ENCODE results near the gene MAGOH. TPM values are rescaled to one million over a fixed set of nuclear protein-coding genes. Genes with fewer than 3 reads are reported as not detected.

MAGOH gene
- 10 to 100 TPM; 11.6 to 18.6 (median 16.8) TPM for total RNA-seq

DNA sequence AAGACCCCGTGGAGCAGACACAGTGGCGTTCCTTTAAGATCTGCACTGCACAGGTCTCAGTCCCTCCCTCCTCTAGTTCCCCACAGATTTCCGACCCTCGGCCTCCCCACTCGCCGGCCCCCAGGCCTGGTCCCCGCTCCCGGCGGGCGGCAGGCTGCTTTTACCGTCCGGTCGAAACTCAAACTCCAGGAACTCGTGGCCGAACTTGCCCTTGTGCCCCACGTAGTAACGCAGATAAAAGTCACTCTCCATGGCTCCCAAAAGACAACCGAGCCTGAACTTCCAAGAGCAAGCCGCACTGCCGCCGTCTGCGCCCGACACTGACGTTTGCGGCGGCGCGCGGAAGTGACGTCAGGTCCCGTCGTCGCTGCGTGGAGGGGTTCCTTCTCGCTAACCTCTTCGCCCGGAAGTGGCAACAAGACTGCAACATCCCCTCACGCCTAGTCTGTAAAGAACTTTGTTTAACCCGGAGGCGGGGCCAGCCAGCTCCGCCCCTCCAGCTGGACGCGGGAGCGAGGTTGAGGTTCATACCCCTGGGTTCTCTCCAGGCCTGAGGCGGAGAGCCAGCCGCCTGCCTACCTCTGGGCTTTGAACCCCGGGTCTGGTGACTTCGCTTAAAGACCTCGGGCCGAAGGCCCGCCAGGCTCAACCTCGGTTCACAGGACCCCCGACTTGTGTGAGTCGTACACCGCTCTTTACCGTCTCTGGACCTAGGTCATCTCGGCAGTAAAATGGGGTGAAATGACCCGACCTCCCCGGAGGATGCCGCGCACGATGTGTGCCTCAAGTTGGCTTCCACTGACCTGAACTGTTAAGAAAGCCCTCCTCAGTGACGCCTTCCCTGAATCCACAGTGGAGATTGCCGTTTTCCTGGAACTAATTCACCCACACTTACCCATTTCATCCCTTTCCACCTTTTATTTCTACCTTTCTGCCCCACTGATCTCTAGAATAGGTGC is at the start of gene MAGOH:
TSS of gene MAGOH (minus strand) at position 322 of the 959 bp plus-strand sequence. CDS start at position 252, 70 bp downstream.
- WGBS, 2 donors: 4 to 6% methylated on average over 55 to 58 of the region's 64 CpGs
- Histone ChIP-seq H3K27me3 (no peaks in the 10 kb centered on the region), H3K4me3 (peak within 1 kb of the TSS; percentile 82 to 99 (median 90)), H3K36me3 (peaks cover 0 to 27% (median 12%) of the 10 kb centered on the region in 3 donors), H3K4me1 (peaks cover 0 to 34% (median 25%) of the 10 kb centered on the region in 4 donors), H3K9me3 (no peaks in the 10 kb centered on the region), H3K27ac (peak within 1 kb of the TSS; percentile 36 to 84 (median 82))
- DNase-seq (ENCODE audit: low spot score in 2 of 2): peak; percentile 74 to 89
- TF ChIP-seq POLR2A (IDR thresholded peaks at IDR 0.05) (peak in 1 of 2 donors; percentile 72), EP300 (IDR thresholded peaks at IDR 0.05) (peak; percentile 90 to 97)
- TF ChIP-seq, protein P1, sequence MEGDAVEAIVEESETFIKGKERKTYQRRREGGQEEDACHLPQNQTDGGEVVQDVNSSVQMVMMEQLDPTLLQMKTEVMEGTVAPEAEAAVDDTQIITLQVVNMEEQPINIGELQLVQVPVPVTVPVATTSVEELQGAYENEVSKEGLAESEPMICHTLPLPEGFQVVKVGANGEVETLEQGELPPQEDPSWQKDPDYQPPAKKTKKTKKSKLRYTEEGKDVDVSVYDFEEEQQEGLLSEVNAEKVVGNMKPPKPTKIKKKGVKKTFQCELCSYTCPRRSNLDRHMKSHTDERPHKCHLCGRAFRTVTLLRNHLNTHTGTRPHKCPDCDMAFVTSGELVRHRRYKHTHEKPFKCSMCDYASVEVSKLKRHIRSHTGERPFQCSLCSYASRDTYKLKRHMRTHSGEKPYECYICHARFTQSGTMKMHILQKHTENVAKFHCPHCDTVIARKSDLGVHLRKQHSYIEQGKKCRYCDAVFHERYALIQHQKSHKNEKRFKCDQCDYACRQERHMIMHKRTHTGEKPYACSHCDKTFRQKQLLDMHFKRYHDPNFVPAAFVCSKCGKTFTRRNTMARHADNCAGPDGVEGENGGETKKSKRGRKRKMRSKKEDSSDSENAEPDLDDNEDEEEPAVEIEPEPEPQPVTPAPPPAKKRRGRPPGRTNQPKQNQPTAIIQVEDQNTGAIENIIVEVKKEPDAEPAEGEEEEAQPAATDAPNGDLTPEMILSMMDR (IDR thresholded peaks at IDR 0.05): peak in 2 of 5 experiments; percentile 33 to 51

DNA sequence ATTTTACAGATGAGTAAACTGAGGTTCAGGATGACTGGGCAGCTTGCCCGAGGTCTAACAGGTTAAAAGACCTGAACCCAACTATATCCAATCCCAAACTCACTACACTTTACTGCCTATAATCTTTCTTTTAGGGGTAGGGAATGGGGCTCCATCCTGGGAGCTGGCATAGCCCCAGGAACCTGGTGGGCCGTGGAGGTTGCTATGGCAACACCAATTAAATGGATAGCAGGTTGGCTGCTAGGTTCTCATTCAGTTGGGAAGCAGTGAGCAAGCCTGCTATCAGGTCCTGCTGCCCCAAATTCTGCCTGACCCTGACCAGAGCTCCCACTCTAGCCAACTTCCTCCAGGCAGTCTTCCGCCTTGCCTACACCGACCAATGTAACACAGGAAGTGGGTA is 48.6 kb upstream of the MAGOH start:
- H3K27me3 ChIP-seq: no peaks in the 10 kb centered on the region
- TF ChIP-seq POLR2A (IDR thresholded peaks at IDR 0.05): no peak
- TF ChIP-seq, protein P1 (IDR thresholded peaks at IDR 0.05): no peak
- no peak for TF ChIP-seq EP300 (IDR thresholded peaks at IDR 0.05)
- H3K4me3 ChIP-seq: no peak overlapping the region
- H3K4me1 ChIP-seq: no peaks in the 10 kb centered on the region
- H3K36me3 ChIP-seq: no peaks in the 10 kb centered on the region
- H3K27ac ChIP-seq: no peak overlapping the region
- no peak for DNase-seq (ENCODE audit: low spot score in 2 of 2)
- no peaks in the 10 kb centered on the region for H3K9me3 ChIP-seq
- WGBS, 2 donors: 76 to 81% methylated on average over 4 of the region's 4 CpGs

DNA sequence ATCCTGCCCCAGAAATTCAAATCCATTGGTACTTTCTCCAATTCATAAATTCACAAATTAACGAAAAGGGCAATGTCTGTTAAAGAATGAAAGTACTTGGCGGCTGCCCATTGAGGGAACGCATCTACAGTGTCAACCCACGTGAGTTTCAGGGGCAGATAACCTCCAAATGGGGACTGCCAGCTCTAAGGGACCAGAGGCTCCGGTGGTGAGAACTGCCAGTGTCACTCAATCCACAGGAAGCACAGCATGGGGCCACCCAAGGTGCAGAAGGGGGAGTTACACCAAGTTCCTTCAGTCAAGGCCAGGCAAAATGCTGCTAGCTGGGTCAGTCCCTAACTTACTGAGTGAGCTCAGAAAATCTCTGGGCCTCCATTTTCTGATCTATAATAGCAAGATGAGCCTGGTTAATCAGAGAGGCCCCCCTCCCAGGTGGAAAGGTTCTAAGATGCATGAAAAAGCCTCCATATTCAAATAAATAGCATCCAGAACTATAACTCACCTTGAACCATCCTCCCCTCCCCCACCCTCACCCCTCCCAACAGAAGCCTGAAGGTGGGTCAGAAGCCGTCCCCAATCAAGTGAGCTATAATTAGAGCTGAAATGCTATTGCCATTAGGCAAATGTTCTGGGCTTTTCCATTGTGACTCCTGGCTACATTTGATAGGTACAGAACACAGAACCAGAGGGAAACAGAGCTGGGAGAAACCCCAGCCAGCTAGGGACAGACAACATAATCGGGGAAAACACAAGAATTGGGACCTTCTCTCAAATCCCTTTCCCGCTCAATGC is 47.8 kb upstream of the MAGOH start:
- Histone ChIP-seq H3K4me1 (no peaks in the 10 kb centered on the region), H3K27me3 (no peaks in the 10 kb centered on the region), H3K36me3 (no peaks in the 10 kb centered on the region), H3K9me3 (no peaks in the 10 kb centered on the region), H3K4me3 (no peak overlapping the region), H3K27ac (no peak overlapping the region)
- WGBS, 2 donors: 77 to 78% methylated on average over 8 of the region's 8 CpGs
- no peak for DNase-seq (ENCODE audit: low spot score in 2 of 2)
- TF ChIP-seq POLR2A (IDR thresholded peaks at IDR 0.05) (no peak), EP300 (IDR thresholded peaks at IDR 0.05) (no peak)
- TF ChIP-seq, protein P1 (IDR thresholded peaks at IDR 0.05): no peak

DNA sequence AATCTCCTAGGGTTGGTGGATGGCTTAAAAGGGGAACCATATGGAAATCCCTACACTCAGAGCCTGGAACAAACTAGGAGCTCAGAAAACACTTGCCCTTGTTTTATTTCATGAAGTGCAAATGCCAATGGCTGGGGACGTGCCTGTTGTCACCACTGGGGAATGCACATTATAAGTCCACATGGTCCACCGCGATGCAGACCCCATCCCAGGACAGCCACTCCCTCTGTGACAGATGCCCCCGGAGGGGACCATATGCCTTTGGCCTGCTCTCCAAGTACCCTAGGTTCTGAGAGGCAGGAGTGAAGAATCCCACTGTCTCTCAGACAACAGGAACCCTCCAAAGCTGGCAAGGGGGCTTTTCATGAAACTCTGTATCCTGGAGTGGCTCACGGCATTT is 47.2 kb upstream of the MAGOH start:
- H3K27ac ChIP-seq: no peak overlapping the region
- DNase-seq (ENCODE audit: low spot score in 2 of 2): no peak
- no peaks in the 10 kb centered on the region for H3K27me3 ChIP-seq
- no peaks in the 10 kb centered on the region for H3K4me1 ChIP-seq
- H3K9me3 ChIP-seq: no peaks in the 10 kb centered on the region
- no peak overlapping the region for H3K4me3 ChIP-seq
- TF ChIP-seq EP300 (IDR thresholded peaks at IDR 0.05) (no peak), POLR2A (IDR thresholded peaks at IDR 0.05) (no peak)
- TF ChIP-seq, protein P1 (IDR thresholded peaks at IDR 0.05): no peak
- 62 to 80% methylated on average over 5 of the region's 5 CpGs for WGBS, 2 donors
- H3K36me3 ChIP-seq: no peaks in the 10 kb centered on the region
